Measurements from ENCODE around the gene BDH2. TPM values are rescaled to one million over a fixed set of nuclear protein-coding genes. Genes with fewer than 3 reads are reported as not detected.

Gene BDH2
- polyA plus RNA-seq (2012; ENCODE audit: insufficient read length, low read depth): 2.5 TPM

DNA sequence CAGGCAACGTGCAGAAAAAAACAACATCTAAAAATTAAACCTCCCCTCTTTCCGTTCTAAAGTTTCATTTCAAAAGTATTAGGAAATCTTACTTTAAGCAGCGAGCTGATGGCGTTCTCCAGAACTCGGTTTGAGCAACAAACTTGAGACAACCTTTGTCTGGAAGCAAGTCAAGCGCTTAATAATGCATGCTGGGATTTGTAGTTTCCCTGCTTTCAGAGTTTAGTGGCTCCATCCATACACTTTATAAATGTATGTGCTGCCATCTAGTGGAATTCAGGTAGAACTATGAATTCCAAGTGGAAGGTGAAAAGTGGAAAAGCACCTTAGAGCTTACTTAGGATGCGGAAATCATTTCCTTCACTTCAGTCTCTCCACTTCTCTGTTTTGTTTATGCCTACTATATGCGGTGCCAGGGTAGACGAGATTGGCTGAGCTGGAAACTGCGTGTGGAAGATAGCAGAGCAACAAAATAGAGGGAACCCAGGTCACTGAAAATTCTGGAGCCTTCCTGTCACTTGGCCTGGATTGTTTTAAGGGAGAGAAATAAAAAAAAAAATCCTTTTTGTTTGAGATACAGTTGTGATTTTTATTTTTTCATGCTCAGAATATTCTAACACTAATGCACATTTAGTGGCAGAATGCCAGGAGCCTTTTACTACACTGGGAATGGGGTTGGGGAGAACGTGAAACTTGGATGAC, at the start of gene BDH2:
BDH2 (minus strand) TSS at position 144 of the 702 bp plus-strand sequence. CDS start 3,580 bp downstream, outside the sequence.
- TF ChIP-seq SIN3A (IDR thresholded peaks at IDR 0.05; ENCODE audit: borderline replicate concordance, insufficient read depth, low read length): no peak

DNA sequence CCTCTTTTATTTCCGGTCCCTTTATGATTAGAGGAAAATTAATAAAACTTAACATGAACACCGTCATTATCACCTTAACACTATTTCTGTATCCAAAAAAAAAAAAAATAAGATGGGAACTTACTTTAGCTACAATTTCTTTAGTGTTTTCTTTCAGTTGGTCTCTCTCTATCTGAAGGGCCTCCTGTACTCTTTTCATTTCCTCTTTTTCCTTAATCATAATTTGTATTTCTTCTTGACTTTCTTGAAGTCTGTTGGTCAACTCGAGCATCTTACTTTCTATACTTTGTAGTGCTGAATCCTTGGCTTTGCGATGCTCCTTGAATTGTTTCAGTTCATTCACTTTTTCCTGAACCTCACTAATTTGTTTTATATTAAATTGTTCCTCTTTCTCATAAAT, 45.3 kb upstream of the BDH2 start:
- TF ChIP-seq SIN3A (IDR thresholded peaks at IDR 0.05; ENCODE audit: borderline replicate concordance, insufficient read depth, low read length) (no peak), TAF1 (IDR thresholded peaks at IDR 0.05; ENCODE audit: borderline replicate concordance, insufficient read depth, low read length) (no peak), FOXP2 (optimal IDR thresholded peaks at IDR 0.05; ENCODE audit: borderline replicate concordance, extremely low read depth, extremely low read length, insufficient read depth) (no peak), POLR2AphosphoS5 (IDR thresholded peaks at IDR 0.05; ENCODE audit: low read depth, low read length) (no peak)
- TF ChIP-seq, protein P1, sequence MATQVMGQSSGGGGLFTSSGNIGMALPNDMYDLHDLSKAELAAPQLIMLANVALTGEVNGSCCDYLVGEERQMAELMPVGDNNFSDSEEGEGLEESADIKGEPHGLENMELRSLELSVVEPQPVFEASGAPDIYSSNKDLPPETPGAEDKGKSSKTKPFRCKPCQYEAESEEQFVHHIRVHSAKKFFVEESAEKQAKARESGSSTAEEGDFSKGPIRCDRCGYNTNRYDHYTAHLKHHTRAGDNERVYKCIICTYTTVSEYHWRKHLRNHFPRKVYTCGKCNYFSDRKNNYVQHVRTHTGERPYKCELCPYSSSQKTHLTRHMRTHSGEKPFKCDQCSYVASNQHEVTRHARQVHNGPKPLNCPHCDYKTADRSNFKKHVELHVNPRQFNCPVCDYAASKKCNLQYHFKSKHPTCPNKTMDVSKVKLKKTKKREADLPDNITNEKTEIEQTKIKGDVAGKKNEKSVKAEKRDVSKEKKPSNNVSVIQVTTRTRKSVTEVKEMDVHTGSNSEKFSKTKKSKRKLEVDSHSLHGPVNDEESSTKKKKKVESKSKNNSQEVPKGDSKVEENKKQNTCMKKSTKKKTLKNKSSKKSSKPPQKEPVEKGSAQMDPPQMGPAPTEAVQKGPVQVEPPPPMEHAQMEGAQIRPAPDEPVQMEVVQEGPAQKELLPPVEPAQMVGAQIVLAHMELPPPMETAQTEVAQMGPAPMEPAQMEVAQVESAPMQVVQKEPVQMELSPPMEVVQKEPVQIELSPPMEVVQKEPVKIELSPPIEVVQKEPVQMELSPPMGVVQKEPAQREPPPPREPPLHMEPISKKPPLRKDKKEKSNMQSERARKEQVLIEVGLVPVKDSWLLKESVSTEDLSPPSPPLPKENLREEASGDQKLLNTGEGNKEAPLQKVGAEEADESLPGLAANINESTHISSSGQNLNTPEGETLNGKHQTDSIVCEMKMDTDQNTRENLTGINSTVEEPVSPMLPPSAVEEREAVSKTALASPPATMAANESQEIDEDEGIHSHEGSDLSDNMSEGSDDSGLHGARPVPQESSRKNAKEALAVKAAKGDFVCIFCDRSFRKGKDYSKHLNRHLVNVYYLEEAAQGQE (IDR thresholded peaks at IDR 0.05; ENCODE audit: insufficient read depth in 1 of 2, low read depth in 2 of 2, low read length in 2 of 2): no peak

DNA sequence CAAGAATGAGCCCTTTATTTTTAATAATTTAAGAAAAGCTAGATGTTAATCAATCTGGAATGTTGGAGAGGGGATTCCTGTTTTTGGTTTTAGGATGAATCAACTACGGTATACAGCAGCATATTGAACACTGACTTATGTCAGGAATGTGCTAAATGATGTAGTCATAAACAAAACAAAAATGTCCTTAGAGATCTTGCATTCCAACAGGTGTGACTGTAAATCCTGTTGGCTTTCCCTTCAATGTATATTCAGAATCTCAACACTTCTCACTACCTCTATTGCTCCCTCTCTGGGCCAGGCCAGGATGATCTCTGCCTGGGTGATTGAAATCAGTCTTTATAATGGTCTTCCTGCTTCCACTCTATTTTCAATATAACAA, 37.8 kb upstream of the BDH2 start:
- TF ChIP-seq POLR2AphosphoS5 (IDR thresholded peaks at IDR 0.05; ENCODE audit: low read depth, low read length): no peak
- TF ChIP-seq TAF1 (IDR thresholded peaks at IDR 0.05; ENCODE audit: borderline replicate concordance, insufficient read depth, low read length): no peak
- no peak for TF ChIP-seq FOXP2 (optimal IDR thresholded peaks at IDR 0.05; ENCODE audit: borderline replicate concordance, extremely low read depth, extremely low read length, insufficient read depth)
- TF ChIP-seq SIN3A (IDR thresholded peaks at IDR 0.05; ENCODE audit: borderline replicate concordance, insufficient read depth, low read length): no peak
- TF ChIP-seq, protein P1 (IDR thresholded peaks at IDR 0.05; ENCODE audit: insufficient read depth in 1 of 2, low read depth in 2 of 2, low read length in 2 of 2): no peak

DNA sequence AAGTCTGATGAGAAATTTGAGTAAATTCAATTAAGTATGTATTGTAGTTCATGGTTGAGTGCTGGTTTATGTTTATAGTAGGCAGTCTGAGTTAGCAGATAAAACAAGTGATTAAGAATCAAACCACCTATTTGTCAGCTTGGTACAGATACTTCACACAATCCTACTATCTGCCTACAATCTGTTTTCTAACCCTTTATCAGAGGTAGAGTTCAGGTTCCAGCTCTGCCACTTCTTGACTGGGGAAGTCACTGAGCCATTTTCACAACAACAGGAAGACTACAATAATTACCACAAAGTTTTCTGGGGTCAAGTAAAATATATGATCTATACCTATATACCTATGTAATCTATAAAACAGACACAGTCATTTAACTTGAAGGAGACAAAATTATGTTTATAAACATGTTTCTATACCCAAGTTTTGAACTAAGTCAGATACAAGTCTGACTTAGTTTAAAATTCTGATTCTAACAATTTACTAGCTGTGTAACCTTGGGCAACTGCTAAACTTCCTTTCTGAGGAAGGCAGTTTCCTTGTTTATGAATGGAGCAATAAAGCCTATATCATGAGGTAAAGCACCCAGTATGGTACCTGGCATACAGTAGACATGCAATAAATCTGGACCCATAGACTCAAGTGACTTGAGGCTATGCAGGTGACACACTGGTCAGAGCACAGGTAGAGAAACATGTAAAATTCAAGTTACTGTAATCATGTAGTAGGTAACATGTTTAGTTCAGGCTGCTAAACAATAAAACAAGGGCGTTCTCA, 37.2 kb upstream of the BDH2 start:
- no peak for TF ChIP-seq POLR2AphosphoS5 (IDR thresholded peaks at IDR 0.05; ENCODE audit: low read depth, low read length)
- TF ChIP-seq, protein P1 (IDR thresholded peaks at IDR 0.05; ENCODE audit: insufficient read depth in 1 of 2, low read depth in 2 of 2, low read length in 2 of 2): no peak
- no peak for TF ChIP-seq SIN3A (IDR thresholded peaks at IDR 0.05; ENCODE audit: borderline replicate concordance, insufficient read depth, low read length)
- TF ChIP-seq FOXP2 (optimal IDR thresholded peaks at IDR 0.05; ENCODE audit: borderline replicate concordance, extremely low read depth, extremely low read length, insufficient read depth): no peak
- no peak for TF ChIP-seq TAF1 (IDR thresholded peaks at IDR 0.05; ENCODE audit: borderline replicate concordance, insufficient read depth, low read length)

DNA sequence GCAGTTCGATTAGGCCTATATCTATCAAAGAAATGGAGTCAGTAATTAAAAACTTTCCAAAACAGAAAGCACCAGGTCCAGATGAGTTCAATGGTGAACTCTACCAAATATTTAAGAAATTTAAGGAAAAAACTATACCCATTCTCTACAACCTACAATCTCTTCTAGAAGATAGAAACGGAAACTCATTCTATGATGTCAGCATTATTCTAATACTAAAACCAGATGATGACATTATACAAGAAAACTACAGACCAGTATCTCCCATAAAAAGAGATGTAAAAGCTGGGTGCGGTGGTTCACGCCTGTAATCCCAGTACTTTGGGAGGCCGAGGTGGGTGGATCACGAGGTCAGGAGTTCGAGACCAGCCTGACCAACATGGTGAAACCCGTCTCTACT, 29.5 kb upstream of the BDH2 start:
- TF ChIP-seq TAF1 (IDR thresholded peaks at IDR 0.05; ENCODE audit: borderline replicate concordance, insufficient read depth, low read length): no peak
- no peak for TF ChIP-seq POLR2AphosphoS5 (IDR thresholded peaks at IDR 0.05; ENCODE audit: low read depth, low read length)
- TF ChIP-seq, protein P1 (IDR thresholded peaks at IDR 0.05; ENCODE audit: insufficient read depth in 1 of 2, low read depth in 2 of 2, low read length in 2 of 2): no peak
- no peak for TF ChIP-seq SIN3A (IDR thresholded peaks at IDR 0.05; ENCODE audit: borderline replicate concordance, insufficient read depth, low read length)
- no peak for TF ChIP-seq FOXP2 (optimal IDR thresholded peaks at IDR 0.05; ENCODE audit: borderline replicate concordance, extremely low read depth, extremely low read length, insufficient read depth)

All from PFSK-1 (cell line).